GM12891 (cell line): ENCODE results near the gene ARFIP1.

Source experiments
- PAX5 ChIP-seq: IDR thresholded peaks from 2 replicates; pipeline ENCODE4 v1.6.1; 2011; ENCODE audit warnings: low read length, moderate library complexity, mild to moderate bottlenecking; ENCODE audit not compliant: insufficient read depth, severe bottlenecking
- POLR2A ChIP-seq: IDR thresholded peaks from 2 replicates; pipeline ENCODE4 v1.6.1; 2011; ENCODE audit warnings: low read depth, low read length, control low read depth
- POLR2AphosphoS5 ChIP-seq: IDR thresholded peaks from 2 replicates; pipeline ENCODE4 v1.6.1; 2011; ENCODE audit warnings: low read depth, low read length, control low read depth
- POU2F2 ChIP-seq: IDR thresholded peaks from 2 replicates; pipeline ENCODE4 v1.6.1; 2011; ENCODE audit warnings: low read depth, mild to moderate bottlenecking, control low read depth, low read length, moderate library complexity
- SPI1 ChIP-seq: IDR thresholded peaks from 2 replicates; pipeline ENCODE4 v1.6.1; 2011; ENCODE audit warnings: low read depth, low read length, control low read depth
- TAF1 ChIP-seq: IDR thresholded peaks from 2 replicates; pipeline ENCODE4 v1.6.1; 2011; ENCODE audit warnings: low read depth, low read length, control low read depth

DNA sequence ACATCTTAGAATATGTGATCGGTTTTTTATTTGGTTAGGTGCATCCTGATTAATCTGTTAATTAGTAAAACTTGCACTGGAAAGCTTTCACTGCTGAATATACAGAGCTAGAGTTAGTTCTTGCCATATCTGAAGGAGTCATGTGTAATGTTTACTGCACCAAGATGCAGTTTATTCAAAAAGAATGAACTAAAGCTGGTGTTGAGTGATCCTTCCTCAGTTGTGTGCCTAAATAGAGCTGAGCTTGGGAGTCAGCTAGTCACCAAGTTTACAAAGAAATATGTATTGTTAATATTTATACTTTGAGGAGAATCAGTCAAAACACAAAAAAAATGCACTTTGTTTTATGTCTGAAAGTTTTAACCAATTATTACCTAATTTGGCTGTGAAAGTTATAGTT, 102.2 kb downstream of the ARFIP1 start:
- TF ChIP-seq POLR2A (no peak), POLR2AphosphoS5 (no peak), SPI1 (no peak), TAF1 (no peak), POU2F2 (no peak), PAX5 (no peak)
